NT2/D1 (cell line): ENCODE results near the gene PLCB1.

ENCODE experiments used
- SUZ12 ChIP-seq: IDR thresholded peaks from 2 replicates; pipeline ENCODE4 v1.6.1; 2011; ENCODE audit not compliant: insufficient read length, insufficient read depth; ENCODE audit errors: extremely low read depth
- YY1 ChIP-seq: IDR thresholded peaks from 2 replicates; pipeline ENCODE4 v1.6.1; 2011; ENCODE audit not compliant: insufficient read length, insufficient read depth

GRCh38 chr20:8578161-8578865, 446.2 kb downstream of the PLCB1 start:
- TF ChIP-seq YY1, result no peak
- TF ChIP-seq SUZ12, result no peak
